Subcutaneous adipose tissue (tissue), 4 donors: ENCODE data around the gene ADGRG6. TPM values are rescaled to one million over a fixed set of nuclear protein-coding genes. Genes with fewer than 3 reads are reported as not detected.

ENCODE experiments used
- total RNA-seq, 4 donors: library from RNA; depleted of rRNA; stranded (reverse); fragments of >200 nt; gene quantifications; one replicate each; pipeline ENCODE4 v1.1.0, GENCODE V29; 2016
- TF ChIP-seq, protein P1 (sequence below): fragments of 450-650 bp; IDR thresholded peaks from one replicate; pipeline ENCODE4 v1.5.1; 2016; ENCODE audit warnings: low read depth, mild to moderate bottlenecking, control low read depth, antibody characterized with exemption, moderate library complexity

ADGRG6 gene
- total RNA-seq, 4 donors from 2014 or later: 17.3 to 25.8 (median 18.7) TPM

DNA sequence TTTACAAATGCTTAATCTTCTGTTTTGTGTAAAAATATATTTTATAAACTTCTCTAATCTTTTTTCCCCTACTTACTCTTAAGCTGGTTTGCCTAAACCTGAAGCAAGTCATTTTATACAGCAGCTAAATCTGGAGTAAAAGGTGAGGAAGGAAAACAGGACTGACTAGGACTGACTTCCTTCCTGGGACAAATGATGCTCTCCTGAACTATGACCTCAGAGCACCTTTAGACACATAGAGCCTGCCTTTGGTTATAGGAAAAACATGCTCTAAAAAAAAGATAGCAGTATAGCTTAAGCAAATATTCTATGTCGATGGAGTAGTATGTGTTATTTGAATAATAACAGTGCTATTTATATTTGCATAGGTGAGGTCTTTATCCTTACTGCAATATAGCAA is 21.5 kb upstream of the ADGRG6 start:
- TF ChIP-seq, protein P1, sequence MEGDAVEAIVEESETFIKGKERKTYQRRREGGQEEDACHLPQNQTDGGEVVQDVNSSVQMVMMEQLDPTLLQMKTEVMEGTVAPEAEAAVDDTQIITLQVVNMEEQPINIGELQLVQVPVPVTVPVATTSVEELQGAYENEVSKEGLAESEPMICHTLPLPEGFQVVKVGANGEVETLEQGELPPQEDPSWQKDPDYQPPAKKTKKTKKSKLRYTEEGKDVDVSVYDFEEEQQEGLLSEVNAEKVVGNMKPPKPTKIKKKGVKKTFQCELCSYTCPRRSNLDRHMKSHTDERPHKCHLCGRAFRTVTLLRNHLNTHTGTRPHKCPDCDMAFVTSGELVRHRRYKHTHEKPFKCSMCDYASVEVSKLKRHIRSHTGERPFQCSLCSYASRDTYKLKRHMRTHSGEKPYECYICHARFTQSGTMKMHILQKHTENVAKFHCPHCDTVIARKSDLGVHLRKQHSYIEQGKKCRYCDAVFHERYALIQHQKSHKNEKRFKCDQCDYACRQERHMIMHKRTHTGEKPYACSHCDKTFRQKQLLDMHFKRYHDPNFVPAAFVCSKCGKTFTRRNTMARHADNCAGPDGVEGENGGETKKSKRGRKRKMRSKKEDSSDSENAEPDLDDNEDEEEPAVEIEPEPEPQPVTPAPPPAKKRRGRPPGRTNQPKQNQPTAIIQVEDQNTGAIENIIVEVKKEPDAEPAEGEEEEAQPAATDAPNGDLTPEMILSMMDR: no peak

DNA sequence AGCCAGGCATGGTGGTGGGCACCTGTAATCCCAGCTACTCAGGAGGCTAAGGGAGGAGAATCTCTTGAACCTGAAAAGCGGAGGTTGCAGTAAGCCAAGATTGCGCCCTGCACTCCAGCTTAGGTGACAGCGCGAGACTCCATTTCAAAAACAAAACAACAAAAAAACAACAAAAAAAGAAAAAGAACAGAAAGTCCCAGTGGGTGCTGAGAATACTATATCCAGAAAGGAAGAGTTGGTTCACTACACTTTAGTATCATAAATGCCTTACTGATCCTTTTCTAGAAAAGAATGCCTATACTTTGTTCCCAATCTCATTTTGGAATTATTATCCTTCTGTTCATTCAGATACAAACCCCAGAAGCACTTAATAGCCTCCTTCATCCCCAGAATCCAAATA is 20.9 kb upstream of the ADGRG6 start:
- TF ChIP-seq, protein P1: no peak

DNA sequence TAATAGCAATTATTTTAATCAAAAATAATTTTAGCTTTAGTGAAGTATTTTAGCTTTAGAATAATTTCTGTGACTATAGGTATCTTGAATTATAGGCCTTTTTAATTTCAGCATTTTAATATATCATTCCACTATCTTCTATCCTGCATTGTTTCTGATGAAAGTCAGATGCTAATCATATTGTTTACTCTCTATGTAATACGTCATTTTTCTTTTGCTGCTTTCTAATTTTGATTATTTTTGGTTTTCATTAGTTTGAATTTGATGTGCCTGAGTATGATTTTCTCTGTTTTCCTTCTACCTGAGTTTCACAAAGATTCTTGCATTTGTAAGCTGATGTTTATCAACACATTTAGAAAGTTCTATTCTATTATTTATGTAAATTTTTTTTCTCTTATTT is 17.4 kb upstream of the ADGRG6 start:
- TF ChIP-seq, protein P1: no peak

DNA sequence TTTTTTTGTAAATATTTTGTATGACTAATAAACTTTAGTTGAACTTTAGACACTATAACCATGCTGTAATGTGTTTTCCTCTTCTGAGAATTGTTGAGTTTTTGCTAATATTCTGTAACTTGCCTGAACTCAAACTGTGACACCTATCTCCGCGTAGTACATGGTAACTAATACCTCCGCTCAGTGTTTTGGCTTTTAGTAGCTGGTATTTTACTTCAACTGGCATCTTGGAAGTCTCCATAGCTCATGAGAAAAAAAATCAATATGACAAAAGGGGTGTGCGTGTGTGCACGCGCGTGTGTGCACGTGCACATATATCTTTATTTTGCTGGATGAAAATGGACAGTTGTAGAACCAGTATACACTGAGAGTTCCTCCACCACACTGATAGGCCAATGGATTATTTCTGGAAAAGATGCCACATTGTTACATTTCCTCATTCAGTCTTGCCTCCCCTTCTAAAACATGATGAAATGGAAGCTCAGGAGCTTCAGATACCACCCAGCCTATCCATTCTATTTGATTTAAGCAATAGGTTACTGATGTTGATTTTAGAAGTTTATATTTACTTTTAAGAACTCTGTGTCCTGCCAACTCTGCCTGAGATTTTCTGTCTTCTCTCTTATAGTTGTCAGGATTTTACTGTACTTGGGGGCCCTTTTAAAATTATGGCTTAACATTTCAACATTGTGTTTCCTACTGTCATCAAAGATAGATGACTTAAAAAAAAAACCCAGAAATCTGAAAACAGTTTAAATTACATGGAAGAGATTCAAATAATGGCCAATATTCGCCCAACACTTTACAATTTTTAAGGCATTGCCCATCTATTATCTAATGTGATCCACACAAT is 16.3 kb upstream of the ADGRG6 start:
- TF ChIP-seq, protein P1: no peak

DNA sequence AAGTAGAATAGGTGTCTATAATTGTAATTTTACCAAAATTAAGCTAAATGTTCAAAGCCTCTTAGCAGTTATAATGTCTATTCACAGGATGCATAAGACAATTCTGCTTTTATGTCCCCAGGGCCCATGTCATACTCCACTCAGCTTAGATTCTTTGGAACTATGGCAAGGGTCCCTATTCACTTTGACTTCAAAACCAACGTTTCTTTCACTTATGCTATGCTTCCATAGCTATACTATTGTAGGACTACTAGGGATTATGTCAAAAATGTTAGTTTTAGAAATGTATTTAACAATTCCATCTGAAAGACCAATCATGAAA is 15.8 kb upstream of the ADGRG6 start:
- TF ChIP-seq, protein P1: no peak

DNA sequence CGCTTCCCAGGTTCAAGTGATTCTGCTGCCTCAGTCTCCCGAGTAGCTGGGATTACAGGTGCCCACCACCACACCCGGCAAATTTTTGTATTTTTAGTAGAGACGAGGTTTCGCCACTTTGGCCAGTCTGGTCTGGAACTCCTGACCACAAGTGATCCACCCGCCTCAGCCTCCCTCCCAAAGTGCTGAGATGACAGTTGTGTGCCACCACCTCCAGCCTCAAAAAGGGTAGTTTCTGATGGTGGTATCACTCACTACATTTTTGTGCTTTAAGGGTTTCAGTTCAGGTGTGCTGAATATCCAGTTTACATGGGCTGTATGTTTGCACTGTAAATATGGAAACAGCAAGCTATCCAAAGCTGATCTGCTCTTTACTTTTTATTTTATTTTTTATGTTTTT is 12.1 kb upstream of the ADGRG6 start:
- TF ChIP-seq, protein P1: no peak

DNA sequence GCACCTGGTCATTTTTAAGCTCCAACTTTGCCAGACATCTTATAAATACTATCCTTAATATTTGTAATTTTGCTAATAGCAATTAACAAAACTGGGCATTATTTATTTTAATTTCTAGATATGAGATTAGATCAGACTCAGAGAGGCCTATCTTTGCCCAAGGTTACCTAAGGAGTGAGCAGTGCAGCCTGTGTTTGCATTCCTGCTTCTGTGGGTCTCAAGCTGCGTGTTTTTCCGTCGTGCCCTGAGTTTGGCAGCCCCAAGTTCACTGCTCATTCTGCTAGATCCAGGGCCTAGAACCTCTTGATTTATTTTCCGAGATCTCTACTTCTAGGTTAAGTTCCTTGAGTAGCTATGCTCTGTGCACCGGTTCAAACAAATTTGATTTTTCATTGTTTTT is 11.0 kb upstream of the ADGRG6 start:
- TF ChIP-seq, protein P1: no peak
